ENCODE measurements around the gene MYF6. TPM values are rescaled to one million over a fixed set of nuclear protein-coding genes. Genes with fewer than 3 reads are reported as not detected.

Gene MYF6
- total and polyA plus RNA-seq, 11 donors, result 0.21 to 0.69 (median 0.47) TPM; not detected in 8

GRCh38 chr12:80717856-80718255, 10.4 kb downstream of the MYF6 start:
- intact Hi-C loops (cut with DNase I), result no loop called here
- Histone ChIP-seq H3K36me3 (no peaks in the 10 kb centered on the region), H3K27me3 (peaks cover 3 to 31% (median 8%) of the 10 kb centered on the region in 9 donors), H3K4me1 (no peaks in the 10 kb centered on the region), H3K4me3 (no peak overlapping the region), H3K27ac (no peak overlapping the region), H3K9me3 (no peaks in the 10 kb centered on the region)
- no peak for DNase-seq
- 65 to 89% (median 72%) methylated on average over 4 of the region's 4 CpGs for WGBS, 4 donors
- ATAC-seq, result no peak
- TF ChIP-seq, protein P1, sequence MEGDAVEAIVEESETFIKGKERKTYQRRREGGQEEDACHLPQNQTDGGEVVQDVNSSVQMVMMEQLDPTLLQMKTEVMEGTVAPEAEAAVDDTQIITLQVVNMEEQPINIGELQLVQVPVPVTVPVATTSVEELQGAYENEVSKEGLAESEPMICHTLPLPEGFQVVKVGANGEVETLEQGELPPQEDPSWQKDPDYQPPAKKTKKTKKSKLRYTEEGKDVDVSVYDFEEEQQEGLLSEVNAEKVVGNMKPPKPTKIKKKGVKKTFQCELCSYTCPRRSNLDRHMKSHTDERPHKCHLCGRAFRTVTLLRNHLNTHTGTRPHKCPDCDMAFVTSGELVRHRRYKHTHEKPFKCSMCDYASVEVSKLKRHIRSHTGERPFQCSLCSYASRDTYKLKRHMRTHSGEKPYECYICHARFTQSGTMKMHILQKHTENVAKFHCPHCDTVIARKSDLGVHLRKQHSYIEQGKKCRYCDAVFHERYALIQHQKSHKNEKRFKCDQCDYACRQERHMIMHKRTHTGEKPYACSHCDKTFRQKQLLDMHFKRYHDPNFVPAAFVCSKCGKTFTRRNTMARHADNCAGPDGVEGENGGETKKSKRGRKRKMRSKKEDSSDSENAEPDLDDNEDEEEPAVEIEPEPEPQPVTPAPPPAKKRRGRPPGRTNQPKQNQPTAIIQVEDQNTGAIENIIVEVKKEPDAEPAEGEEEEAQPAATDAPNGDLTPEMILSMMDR (IDR thresholded peaks at IDR 0.05), result no peak

DNA sequence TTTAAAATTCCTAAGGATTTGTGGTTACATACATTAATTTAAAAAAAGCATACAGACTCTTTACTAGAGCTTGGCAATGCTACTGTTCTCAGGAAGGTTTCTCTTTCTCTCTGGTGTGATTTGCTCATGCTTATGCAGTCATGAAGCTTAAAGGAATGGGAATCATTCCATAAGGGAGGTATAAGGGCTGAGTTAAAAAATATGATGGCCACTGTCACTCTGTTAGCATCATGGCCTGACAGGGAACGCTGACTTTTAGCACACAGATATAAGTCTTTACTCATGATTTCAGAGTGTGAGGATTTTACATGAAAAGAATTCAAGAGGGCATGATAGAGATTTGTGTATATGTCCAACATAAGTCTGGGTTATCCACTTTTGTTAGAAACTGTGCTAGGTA, 13.1 kb downstream of the MYF6 start:
- H3K9me3 ChIP-seq, result no peaks in the 10 kb centered on the region
- ATAC-seq (no peak), DNase-seq (no peak)
- H3K36me3 ChIP-seq, result no peaks in the 10 kb centered on the region
- H3K4me1 ChIP-seq, result no peaks in the 10 kb centered on the region
- WGBS, 4 donors, result 79 to 97% (median 89%) methylated on average over 1 of the region's 1 CpG
- intact Hi-C loops (cut with DNase I), result no loop called here
- peaks cover 0 to 17% (median 6%) of the 10 kb centered on the region in 9 donors for H3K27me3 ChIP-seq
- no peak overlapping the region for H3K4me3 ChIP-seq
- no peak overlapping the region for H3K27ac ChIP-seq
- TF ChIP-seq, protein P1 (IDR thresholded peaks at IDR 0.05), result no peak
- TF ChIP-seq POLR2A (IDR thresholded peaks at IDR 0.05), result no peak

GRCh38 chr12:80721326-80721725, 13.9 kb downstream of the MYF6 start:
- no peak for ATAC-seq
- DNase-seq, result no peak
- intact Hi-C loops (cut with DNase I), result no loop called here
- no peak overlapping the region for H3K4me3 ChIP-seq
- peaks cover 0 to 13% (median 5%) of the 10 kb centered on the region in 9 donors for H3K27me3 ChIP-seq
- TF ChIP-seq, protein P1 (IDR thresholded peaks at IDR 0.05), result no peak
- TF ChIP-seq POLR2A (IDR thresholded peaks at IDR 0.05), result no peak
- no peaks in the 10 kb centered on the region for H3K9me3 ChIP-seq
- no peaks in the 10 kb centered on the region for H3K36me3 ChIP-seq
- WGBS, 4 donors, result 72 to 81% (median 77%) methylated on average over 3 of the region's 3 CpGs
- no peak overlapping the region for H3K27ac ChIP-seq
- no peaks in the 10 kb centered on the region for H3K4me1 ChIP-seq

GRCh38 chr12:80745851-80746505, 38.5 kb downstream of the MYF6 start:
- Histone ChIP-seq H3K9me3 (no peaks in the 10 kb centered on the region), H3K4me3 (no peak overlapping the region), H3K4me1 (no peaks in the 10 kb centered on the region), H3K27me3 (no peaks in the 10 kb centered on the region), H3K36me3 (no peaks in the 10 kb centered on the region), H3K27ac (no peak overlapping the region)
- 58 to 71% (median 69%) methylated on average over 6 of the region's 6 CpGs for WGBS, 4 donors
- ATAC-seq, result no peak
- TF ChIP-seq, protein P1 (IDR thresholded peaks at IDR 0.05), result no peak
- no peak for TF ChIP-seq POLR2A (IDR thresholded peaks at IDR 0.05)
- DNase-seq, result no peak
- intact Hi-C loops (cut with DNase I), result no loop called here
